DMS53 treated with DMSO at 0.1 percent for 48 hours (cell line): ENCODE measurements around the gene HIVEP3.
"Not testable (repeated sequence)": the region's sequence is repeated elsewhere in the genome, so short reads cannot be mapped to it uniquely, and the experiment has no call there.

ENCODE experiments used
- DNase-seq: peaks from one replicate; lab custom pipeline; 2025; ENCODE audit not compliant: unreplicated experiment; lab: John Stamatoyannopoulos, UW

Gene HIVEP3

DNA sequence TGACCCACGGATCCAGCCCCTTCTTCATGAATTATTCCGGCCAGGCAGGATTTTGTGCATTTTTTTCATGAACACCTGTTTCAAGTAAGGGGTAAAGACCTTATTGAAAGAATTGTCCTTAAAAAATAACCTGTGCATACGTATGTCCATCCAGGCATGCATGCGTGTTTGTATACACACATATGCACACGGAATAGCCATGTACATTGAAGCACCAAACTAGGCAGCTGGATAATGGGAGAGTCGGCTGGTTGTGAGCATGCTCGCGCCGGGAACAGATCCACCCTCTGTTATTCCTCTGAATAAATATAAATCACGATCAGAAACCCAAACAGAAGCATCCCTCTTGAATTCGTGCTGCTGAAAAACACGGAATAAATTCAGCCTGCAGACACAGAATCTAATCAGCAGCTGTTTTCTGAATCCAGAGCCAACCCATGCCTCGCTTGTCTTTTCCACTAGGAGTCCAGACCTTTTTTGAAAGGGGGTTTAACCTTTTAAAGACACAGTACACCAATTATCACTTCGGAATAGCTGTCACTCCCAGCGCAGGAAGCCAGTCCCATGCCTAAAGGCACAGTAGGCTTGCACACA, at the start of gene HIVEP3:
TSS of gene HIVEP3 (minus strand) at position 473 of the 594 bp plus-strand sequence.
- peak; percentile 73 for DNase-seq

DNA sequence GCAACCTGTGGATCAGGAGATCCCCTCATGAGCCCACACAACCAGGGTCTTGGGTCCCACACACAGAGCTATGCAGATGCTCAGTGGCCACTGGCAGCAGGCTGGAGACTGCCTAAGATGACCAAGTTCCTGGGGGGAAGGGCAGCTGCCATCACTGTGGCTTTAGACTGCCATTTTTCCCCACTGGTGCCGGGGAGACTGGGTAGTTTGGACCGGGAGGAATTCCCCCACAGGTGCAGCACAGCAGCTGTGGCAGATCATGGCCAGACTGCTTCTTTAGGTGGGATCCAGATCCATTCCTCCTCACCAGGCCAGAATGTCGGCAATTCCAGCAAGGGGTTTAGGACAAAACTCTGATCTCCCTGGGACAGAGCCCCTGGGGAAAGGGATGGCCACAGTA, 45.7 kb upstream of the HIVEP3 start:
- DNase-seq, result no peak

DNA sequence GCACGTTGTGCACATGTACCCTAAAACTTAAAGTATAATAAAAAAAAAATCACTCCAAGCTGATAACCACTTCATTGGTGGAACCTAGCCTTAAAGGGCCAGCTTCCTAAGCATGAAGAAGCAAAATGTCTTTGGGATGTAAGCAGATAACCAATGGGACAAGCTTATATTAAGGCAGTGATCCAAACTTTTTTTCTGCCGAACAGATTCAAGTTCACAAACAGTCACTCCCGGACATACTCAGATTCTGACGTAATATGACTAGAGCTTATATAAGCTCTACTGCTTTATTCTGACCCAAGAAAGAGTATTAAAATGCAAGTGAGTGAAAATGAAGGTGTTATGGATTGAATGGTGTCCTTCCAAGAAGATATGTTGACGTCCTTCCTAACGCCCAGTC, 44.9 kb upstream of the HIVEP3 start:
- no peak for DNase-seq

DNA sequence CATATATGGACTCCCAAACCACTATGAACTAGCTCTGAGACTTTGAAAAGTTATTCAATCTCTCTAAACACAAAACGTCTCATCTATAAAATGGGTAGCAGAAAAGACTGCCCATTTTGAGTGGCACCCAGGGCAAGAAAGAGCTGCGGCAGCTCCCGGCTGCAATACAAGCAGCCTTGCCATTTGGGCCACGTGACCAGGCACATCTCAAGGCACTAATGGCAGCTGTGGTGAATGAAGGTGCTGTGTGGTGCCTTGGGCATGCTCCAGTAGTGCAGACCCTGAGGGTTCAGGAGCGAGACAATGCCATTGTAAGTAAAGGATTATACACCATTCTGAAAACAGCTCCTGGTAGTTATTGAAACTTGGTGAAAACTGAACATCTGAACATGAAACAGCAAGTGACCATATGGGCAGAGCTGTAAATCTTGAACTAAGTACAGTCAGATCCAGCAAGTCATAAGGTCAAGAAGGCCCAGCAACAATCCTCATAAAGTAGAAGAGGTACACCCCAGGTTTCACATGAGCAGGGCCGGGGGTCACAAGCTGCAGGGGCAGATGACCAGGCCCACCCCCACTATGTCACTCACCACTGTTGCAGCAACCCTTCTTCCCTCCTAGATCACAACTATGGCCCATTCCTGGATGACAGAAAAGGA, 39.4 kb upstream of the HIVEP3 start:
- no peak for DNase-seq

DNA sequence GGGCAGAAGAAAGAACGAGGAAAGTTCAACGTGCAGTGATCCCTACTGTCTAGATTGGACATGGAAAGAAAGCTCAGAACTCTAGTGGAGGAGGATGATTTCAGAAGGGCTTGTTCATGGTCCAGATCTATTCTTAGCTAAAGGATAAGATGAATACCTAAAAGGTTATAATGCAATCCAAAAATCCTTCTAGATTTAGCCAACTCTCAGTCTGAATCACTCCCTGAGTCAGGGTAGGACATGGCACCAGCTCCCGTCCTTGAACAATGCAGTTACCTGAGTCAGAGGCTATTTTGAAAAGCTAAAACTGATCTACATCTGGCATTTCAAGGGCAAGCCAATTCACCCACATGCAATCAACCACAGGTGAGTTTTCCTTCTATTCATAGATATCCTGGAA, 38.8 kb upstream of the HIVEP3 start:
- no peak for DNase-seq

DNA sequence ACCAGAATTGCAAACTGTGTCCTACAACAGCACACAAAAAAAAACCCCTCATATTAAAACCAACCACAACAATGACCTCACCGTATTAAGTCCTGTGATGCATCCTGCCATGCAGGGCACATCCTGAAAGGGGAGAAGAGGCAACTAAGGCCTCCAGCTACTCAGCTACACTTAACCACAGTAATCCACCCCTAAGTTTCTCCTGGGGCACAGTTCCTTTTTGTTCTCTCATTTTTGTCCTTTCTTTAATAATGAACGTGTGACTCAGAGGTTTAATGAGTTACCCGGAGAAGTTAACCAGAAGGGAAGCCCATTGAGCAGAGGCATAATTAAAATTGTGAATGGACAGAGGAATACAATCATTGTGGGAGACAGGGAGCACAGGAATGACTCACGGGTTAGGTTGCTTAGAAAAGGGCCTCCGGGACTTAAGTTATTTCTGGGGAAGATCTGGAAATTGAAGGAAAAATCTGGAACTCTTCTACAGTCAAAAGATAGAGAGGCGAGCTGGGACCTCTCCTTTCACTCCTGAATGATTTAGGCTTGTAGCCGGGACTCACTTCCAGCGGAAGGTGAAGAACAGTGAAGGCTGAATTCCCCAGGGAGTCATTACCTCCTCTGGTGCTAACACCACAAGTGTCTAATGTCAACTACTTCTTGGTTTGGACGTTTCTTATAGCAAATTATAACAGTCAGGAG, 36.9 kb upstream of the HIVEP3 start:
- DNase-seq, result no peak

DNA sequence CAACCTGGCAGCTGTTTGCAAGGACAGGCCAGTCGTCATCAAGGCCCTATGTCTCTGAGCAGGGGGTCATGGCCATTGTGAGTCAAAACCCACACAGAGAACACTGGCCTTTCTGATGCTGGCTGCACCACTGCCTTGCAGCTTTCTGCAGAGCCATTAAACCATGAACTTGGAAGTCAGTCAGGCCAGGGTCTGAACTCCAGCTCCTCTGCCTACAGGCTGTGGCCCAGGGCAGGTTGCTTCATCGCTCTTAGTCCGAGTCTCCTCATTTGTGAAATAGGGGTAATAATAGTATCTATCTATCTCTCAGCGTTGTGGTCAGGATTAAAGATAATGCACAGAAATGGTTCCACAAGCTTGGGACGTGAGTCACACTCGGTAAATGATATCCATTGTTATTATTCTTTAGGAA, 35.8 kb upstream of the HIVEP3 start:
- DNase-seq, result no peak

DNA sequence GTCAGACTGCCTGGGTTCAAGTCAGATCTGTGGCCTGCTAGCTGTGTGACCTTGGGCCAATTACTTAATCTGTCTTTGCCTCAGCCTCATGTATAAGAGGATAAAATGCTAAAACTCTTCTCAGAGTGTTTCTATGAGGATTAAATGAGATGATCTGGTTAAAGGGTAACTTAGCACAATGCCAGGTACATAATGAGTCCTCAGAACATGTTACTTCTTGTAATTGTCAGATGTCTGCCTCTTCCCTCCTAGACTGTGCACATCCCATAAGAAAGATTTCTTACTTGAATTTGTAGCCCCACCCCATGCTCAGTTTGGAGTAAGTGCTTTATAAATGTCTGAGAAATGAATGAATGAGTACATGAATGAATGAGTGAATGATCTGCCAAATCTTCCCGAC, 34.6 kb upstream of the HIVEP3 start:
- no peak for DNase-seq

DNA sequence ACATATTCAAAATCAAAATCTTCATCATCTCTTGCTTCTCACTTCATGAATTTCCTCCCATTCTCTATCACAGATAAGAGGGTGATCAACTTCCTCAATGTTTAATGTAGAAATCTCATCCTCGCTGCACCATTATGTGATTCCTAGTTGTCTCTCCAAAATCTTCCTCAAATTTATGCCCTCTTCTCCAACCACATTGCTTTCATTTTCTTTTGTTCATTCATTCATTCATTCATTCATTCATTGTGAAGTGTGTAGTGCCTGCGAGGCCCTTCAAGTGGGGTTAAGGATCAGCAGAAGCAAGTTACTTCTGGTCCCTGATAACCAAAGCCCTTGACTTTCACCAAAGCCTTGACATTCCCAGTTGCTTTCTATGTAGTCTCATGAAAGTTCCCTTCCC, 33.5 kb upstream of the HIVEP3 start:
- DNase-seq, result no peak

DNA sequence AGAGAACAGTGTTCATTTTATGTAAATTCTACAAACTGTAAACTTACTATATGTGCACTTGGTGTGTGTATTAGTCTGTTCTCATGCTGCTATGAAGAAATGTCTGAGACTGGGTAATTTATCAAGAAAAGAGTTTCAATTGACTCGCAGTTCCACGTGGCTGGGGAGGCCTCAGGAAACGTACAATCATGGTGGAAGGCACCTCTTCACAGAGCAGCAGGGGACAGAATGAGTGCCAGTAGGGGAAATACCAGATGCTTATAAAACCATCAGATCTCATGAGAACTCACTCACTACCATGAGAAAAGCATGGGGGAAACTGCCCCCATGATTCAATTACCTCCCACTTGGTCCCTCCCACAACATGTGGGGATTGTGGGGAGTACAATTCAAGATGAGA, 32.8 kb upstream of the HIVEP3 start:
- DNase-seq, result not testable (repeated sequence)

DNA sequence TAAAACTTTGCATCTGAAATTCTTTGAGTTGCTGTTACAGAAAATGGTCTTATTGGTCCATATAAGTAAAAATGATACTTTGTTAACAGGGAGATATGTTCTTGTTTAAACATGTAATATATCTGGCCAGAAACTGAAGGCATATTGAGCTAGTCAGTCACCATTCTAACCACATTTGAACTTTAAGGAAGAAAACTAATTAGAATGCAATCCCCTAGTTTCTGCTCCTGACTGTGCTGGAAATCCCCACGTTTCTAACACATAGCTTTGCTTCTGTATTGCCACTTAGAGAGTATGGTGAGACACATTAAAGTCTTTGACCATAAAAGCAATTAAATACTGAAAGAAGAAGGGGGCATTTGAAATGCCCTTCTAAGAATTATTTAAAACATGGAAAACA, 32.1 kb upstream of the HIVEP3 start:
- DNase-seq, result no peak

DNA sequence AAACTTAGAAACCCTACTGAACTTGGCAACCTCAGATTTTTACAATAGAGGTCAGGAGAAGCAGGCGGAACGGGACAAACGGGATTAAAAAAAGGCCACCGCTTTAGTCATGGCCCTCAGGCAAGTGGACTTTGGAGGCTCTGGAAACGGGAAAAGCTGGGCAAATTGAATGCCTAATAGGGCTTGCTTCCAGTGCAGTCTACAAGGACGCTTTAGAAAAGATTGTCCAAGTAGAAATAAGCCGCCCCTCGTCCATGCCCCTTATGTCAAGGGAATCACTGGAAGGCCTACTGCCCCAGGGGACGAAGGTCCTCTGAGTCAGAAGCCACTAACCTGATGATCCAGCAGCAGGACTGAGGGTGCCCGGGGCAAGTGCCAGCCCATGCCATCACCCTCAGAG, 27.2 kb upstream of the HIVEP3 start:
- DNase-seq, result not testable (repeated sequence)

DNA sequence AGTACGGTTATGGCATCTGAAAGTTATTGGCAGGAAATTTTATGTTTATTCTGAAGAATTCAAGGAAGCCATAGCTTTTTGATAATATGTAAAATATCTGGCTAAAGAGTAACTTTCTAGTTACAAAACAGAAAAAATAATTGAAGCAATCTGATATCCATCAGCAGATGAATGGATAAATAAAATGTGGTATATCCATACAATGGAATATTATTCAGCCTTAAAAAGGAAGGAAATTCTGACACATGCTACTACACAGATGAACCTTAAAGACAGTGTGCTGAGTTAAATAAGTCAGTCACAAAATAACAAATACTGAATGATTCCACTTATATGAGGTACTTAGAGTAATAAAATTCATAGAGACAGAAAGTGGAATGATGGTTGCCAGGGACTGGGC, 25.0 kb upstream of the HIVEP3 start:
- no peak for DNase-seq

DNA sequence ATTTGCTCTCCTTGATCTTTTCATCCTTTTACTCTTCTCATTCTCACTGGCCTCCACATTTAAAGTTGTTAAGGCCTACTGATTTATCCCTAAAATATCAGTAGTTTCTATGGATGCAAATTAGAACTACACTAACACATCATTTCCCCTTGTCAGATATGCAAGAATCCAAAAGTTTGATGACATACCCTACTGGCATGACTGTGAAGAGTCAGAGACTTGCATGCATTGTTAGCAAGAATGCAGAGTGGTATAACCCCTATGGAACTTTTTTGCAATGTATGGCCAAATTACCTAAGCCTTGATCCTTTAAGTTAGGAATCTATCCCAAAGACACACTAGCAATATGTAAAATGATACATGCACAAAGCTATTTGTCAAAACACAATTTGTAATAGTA, 23.6 kb upstream of the HIVEP3 start:
- no peak for DNase-seq

DNA sequence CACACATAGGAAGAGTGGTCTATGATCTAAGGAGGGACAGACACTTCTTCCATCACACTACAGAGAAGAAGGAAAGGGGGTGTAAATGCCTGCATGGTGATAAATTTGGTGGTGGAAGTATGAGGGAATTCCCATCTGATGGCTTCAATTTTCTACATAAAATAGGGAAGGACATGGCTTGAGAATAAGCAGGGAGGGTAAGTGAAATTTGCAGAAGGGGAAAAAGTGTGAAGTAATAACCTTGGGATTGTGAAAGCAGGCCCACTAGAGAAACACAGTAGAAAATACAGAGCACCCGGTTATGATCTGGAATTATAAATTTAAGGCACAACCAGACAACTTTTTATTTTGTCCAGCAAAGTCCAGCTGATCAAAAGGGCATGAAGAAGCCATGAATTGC, 22.7 kb upstream of the HIVEP3 start:
- DNase-seq, result no peak

DNA sequence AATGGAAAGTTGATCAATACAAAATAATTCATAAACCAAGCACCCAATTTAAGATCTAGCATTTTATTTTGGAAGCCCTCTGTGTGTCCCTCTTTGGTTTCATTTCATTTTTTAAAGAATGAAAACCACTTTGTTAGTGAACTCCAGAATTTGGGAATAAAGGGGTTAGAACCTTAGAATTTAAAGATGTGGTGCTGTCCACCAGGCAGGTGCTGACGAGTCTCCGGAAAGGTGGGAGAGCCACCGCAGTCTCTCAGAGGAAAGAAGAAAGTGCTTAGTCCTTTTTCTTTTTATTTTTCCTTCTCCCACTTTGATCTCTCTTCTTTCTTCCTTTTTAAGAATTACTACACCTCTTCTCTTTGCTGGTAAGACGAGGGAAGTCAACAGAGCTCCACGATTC, 20.5 kb upstream of the HIVEP3 start:
- DNase-seq, result no peak

DNA sequence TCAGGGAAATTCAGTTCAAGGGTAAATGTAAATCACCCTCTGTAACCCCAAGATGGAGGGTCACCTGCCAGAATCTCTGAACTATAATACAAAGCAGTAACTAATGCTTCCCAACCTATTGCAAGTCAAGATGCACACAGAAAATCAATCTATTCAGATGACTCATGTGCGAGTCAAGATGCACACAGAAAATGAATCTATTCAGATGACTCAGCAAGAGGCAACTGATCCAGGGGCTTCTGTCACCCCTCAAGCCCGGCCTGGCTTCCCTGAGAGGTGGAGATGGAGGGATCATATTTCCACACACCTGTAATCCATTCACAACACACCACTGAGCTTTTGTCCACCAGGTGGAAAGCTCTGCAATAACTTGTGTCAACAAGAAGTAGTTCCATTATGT, 17.4 kb upstream of the HIVEP3 start:
- DNase-seq, result peak; percentile 97

DNA sequence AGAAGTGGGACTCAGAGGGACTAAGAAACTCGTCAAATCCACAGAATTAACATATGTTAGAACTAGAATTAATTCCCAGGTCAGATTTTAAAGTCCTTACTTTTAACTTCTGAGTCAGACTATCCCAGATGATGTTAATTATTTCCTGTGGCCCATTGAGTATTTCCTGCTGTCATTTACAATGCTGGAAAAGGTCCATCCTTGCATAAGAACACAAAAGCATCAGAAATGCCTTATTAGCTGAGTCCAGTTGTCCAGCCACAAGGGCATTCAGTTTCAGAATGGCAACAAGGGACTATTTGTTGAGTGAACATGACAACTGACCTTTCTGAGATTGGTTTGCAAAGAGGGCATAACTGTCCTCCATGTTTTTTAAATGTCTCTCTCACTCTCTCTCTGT, 16.5 kb upstream of the HIVEP3 start:
- DNase-seq, result peak; percentile 31

DNA sequence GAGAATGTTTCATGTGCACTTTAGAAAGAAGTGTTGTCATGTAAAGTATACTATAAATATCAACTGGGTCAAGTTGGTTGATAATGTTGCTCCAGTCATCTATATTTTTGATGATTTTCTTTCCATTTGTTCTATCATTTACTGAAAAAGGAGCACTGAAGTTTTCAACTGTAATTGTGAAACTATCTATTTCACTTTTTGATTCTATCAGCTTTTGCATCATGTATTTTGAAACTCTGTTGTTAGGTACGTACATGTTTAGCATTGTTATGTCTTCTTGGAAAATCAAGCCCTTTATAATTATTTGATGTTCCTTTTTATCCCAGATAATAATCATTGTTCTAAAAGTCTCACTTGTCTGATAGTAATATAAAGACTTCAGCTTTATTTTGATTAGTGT, 14.4 kb upstream of the HIVEP3 start:
- DNase-seq, result no peak

DNA sequence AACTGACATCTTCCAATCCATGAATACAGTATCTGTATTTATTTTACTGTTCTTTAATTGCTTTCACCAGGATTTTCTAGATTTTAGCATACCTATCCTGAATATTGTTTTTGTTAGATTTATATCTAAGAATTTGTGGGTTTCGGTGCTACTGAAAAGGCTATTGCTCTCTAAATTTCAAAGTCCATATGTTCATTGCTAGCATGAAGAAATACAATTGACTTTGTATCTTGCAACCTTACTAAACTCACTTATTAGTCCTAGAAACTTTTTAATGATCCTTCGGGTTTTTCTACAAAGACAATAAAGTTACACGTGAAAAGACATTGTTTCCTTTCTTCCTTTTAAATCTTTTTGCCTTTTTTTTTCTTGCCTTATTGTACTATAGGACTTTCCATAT, 12.9 kb upstream of the HIVEP3 start:
- no peak for DNase-seq

DNA sequence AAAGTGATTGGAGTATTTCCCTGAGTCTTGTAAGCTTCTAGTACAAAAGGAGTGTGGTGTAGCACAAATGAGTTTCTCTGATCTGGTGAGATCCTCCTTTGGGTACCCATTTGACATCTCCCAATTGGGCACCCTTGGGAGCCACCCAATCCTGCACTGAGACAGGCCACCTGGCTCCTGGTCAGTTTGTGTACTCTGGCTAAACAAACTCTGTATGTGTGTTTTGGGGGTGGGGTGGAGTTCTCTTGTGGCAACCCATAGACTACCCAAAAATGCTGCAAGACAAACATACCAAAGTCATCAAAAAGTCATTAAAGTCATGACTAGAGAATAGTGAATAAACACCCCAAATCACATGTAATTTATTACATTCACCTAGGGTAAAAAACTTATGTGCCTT, 8.4 kb upstream of the HIVEP3 start:
- DNase-seq, result peak; percentile 52

DNA sequence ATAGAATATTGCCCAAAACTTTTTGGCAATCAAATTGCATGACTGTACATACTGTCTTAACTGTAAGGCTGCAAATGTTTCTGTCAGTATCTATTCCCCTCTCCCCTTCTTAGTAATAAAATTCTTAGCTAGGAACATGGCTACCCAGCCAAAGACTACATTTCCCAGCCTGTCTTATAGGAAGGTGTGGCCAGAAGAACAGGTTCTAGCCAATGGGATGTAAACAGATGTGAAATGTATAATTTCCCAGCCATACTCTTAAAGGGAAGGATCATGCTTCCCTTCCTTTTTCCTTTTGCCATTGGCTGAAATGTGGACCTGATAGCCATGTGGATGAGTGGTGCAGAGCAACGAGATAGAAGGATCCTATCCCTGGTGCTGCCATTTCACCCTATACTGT, 7.0 kb upstream of the HIVEP3 start:
- DNase-seq, result peak; percentile 38

DNA sequence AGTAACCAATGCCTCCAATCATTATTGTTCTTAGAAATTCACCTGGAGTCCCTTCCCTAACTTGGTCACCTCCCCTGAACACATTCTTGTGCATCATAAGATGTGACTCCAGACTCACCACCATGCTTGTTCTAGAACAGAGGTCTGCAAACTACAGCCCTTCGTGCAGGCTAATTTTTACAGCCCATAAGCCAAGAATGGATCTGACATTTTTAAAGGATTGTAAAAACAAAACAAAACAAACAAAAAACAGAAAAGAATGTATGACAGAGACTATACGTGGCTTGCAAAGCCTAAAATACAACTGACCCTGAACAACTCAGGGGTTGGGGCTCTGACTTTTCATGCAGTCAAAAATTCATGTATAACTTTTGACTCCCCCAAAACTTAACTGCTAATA, 6.2 kb upstream of the HIVEP3 start:
- no peak for DNase-seq
